Stimulated activated CD8-positive, alpha-beta memory T cell treated with anti-CD3 and anti-CD28 coated beads, Interleukin-12 subunit alpha, Interleukin-12 subunit beta, amount 100 ng/mL, for 4 hours (primary cell): ENCODE measurements around the gene SDCCAG8.

Source experiments
- DNase-seq: peaks from one replicate; pipeline ENCODE4 v3.0.0-alpha.2; 2020; ENCODE audit warnings: low read depth

The SDCCAG8 gene

GRCh38 chr1:243547891-243548290 is 292.1 kb downstream of the SDCCAG8 start:
- no peak for DNase-seq

GRCh38 chr1:243548516-243548915 is 292.7 kb downstream of the SDCCAG8 start:
- DNase-seq, result no peak

DNA sequence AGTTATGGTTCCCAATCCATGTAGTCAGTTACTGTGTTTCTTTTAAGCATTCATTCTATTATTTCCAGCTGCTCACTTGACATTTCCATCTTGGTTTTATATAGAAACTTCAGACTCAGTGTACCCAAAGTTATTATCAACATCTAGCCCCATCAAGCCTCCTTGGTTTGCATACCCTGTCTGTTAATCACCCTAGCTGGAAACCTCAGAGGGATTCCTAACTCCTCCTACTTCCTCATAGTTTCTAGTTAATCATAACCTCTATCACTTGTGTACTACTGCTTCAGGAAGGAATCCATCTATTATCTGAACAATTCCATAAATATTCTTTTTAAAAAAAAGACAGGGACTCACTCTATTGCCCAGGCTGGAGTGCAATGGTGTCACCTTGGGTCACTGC is 293.3 kb downstream of the SDCCAG8 start:
- no peak for DNase-seq
